Neuronal stem cell (in vitro differentiated cells): ENCODE results near the gene METAP1.
"Not testable (repeated sequence)": the region's sequence is repeated elsewhere in the genome, so short reads cannot be mapped to it uniquely, and the experiment has no call there.

Experiments
- DNase-seq: peaks from one replicate; pipeline ENCODE4 v3.0.0-alpha.2; 2013; ENCODE audit warnings: low spot score
- H2AFZ ChIP-seq: one replicate; pipeline ENCODE4 v1.6.1; 2013; ENCODE audit warnings: mild to moderate bottlenecking, low read length, inconsistent platforms
- H2AK5ac ChIP-seq: 2 replicates; pipeline ENCODE4 v1.6.1; 2013; ENCODE audit warnings: low read depth, mild to moderate bottlenecking, inconsistent platforms, low read length, moderate library complexity, mixed read lengths
- H2BK120ac ChIP-seq: 2 replicates; pipeline ENCODE4 v1.6.1; 2013; ENCODE audit warnings: low read depth, mild to moderate bottlenecking, inconsistent platforms, low read length, moderate library complexity, mixed read lengths
- H2BK12ac ChIP-seq: one replicate; pipeline ENCODE4 v1.6.1; 2013; ENCODE audit warnings: low read length, inconsistent platforms
- H2BK15ac ChIP-seq: 2 replicates; pipeline ENCODE4 v1.6.1; 2013; ENCODE audit warnings: mild to moderate bottlenecking, low read length, inconsistent platforms, mixed read lengths
- H2BK5ac ChIP-seq: one replicate; pipeline ENCODE4 v1.6.1; 2013; ENCODE audit warnings: inconsistent platforms, mild to moderate bottlenecking, low read length, moderate library complexity
- H3K14ac ChIP-seq: one replicate; pipeline ENCODE4 v1.6.1; 2013; ENCODE audit warnings: low read length, inconsistent platforms
- H3K18ac ChIP-seq: 2 replicates; pipeline ENCODE4 v1.6.1; 2013; ENCODE audit warnings: low read length, inconsistent platforms
- H3K23ac ChIP-seq: 2 replicates; pipeline ENCODE4 v1.6.1; 2013; ENCODE audit warnings: low read depth, mild to moderate bottlenecking, mixed read lengths, low read length, inconsistent platforms; ENCODE audit not compliant: poor library complexity
- H3K27ac ChIP-seq: replicated peaks from 3 replicates; pipeline ENCODE4 v1.5.1; 2013; ENCODE audit warnings: low read length, inconsistent platforms
- H3K27me3 ChIP-seq, 3 experiments: 2 replicates each; pipeline ENCODE4 v1.6.1; 2013; ENCODE audit warnings: low read length in 3 of 3, mild to moderate bottlenecking in 2 of 3, inconsistent platforms in 1 of 3, low read depth in 1 of 3, mixed read lengths in 1 of 3, moderate library complexity in 1 of 3; ENCODE audit not compliant: control insufficient read depth in 3 of 3, insufficient read depth in 3 of 3
- H3K36me3 ChIP-seq, 2 donors: replicated peaks in 1 of 2; 2 replicates each; pipeline ENCODE4 v1.6.1; 2013; ENCODE audit warnings: low read length in 2 of 2; ENCODE audit not compliant: control insufficient read depth in 2 of 2, insufficient read depth in 2 of 2
- H3K4ac ChIP-seq: 2 replicates; pipeline ENCODE4 v1.6.1; 2013; ENCODE audit warnings: inconsistent platforms, mild to moderate bottlenecking, low read length, moderate library complexity
- H3K4me1 ChIP-seq, 2 donors: 1 replicate in 1 of 2; 2 replicates in 1 of 2; pipeline ENCODE4 v1.6.1; 2013; ENCODE audit warnings: low read length in 2 of 2, low read depth in 1 of 2; ENCODE audit not compliant: control insufficient read depth in 2 of 2, insufficient read depth in 1 of 2
- H3K4me2 ChIP-seq: one replicate; pipeline ENCODE4 v1.6.1; 2013; ENCODE audit warnings: mild to moderate bottlenecking, low read length, inconsistent platforms; ENCODE audit not compliant: insufficient read depth, poor library complexity, severe bottlenecking
- H3K4me3 ChIP-seq, 2 donors: 2 replicates each; pipeline ENCODE4 v1.5.1; 2013; ENCODE audit warnings: low read length in 2 of 2, mild to moderate bottlenecking in 2 of 2, inconsistent platforms in 1 of 2, moderate library complexity in 1 of 2
- H3K79me1 ChIP-seq: one replicate; pipeline ENCODE4 v1.6.1; 2013; ENCODE audit warnings: low read depth, mild to moderate bottlenecking, inconsistent platforms, low read length, moderate library complexity
- H3K9ac ChIP-seq: one replicate; pipeline ENCODE4 v1.6.1; 2013; ENCODE audit warnings: mild to moderate bottlenecking, low read depth, low read length, inconsistent platforms; ENCODE audit not compliant: poor library complexity
- H3K9me3 ChIP-seq, 2 donors: replicated peaks in 1 of 2; 2 replicates each; pipeline versions ENCODE3 to v1.6.1; 2013; ENCODE audit warnings: low read length in 2 of 2, mild to moderate bottlenecking in 2 of 2, inconsistent platforms in 1 of 2, low read depth in 1 of 2, mixed read lengths in 1 of 2, moderate library complexity in 1 of 2; ENCODE audit not compliant: control insufficient read depth in 2 of 2, insufficient read depth in 1 of 2
- H4K8ac ChIP-seq: one replicate; pipeline ENCODE4 v1.6.1; 2013; ENCODE audit warnings: low read depth, mild to moderate bottlenecking, inconsistent platforms, low read length, moderate library complexity
- H4K91ac ChIP-seq: one replicate; pipeline ENCODE4 v1.6.1; 2013; ENCODE audit warnings: low read length, low read depth, mild to moderate bottlenecking, inconsistent platforms; ENCODE audit not compliant: poor library complexity
- WGBS, 2 donors: extraction: QIAGEN DNeasy Blood & Tissue Kit; methylation state at CpG; one replicate each; pipeline ENCODE4 v1.1.7; 2013; ENCODE audit warnings: missing lambda C conversion rate in 2 of 2, mixed read lengths in 1 of 2; ENCODE audit not compliant: insufficient read length in 2 of 2, insufficient replicate concordance in 1 of 2; ENCODE audit errors: extremely low coverage in 2 of 2; 5-methylcytosine and 5-hydroxymethylcytosine counted together

METAP1 gene

GRCh38 chr4:99088481-99089365 is 93.2 kb downstream of the METAP1 start, which contains the start of gene ADH5:
TSS of gene ADH5 (minus strand) at chr4:99088788. CDS start at chr4:99088700, 88 bp downstream.
- Histone ChIP-seq H2AFZ (peak within 1 kb of the TSS; percentile 82), H2BK5ac (no peak within 1 kb of the TSS), H3K4me2 (peak within 1 kb of the TSS; percentile 60), H2BK15ac (no peak within 1 kb of the TSS), H3K27ac (peak within 1 kb of the TSS; percentile 69), H2BK12ac (no peak within 1 kb of the TSS), H3K4me3 (peak within 1 kb of the TSS; percentile 90 to 94), H3K79me1 (peaks cover 2% of the 10 kb centered on the region), H3K9ac (peak within 1 kb of the TSS; percentile 95), H2BK120ac (no peak within 1 kb of the TSS), H4K91ac (no peak within 1 kb of the TSS), H3K14ac (peak within 1 kb of the TSS; percentile 96), H3K36me3 (peaks cover 13 to 29% of the 10 kb centered on the region in 2 donors), H4K8ac (no peak within 1 kb of the TSS), H3K23ac (peak within 1 kb of the TSS; percentile 97), H3K9me3 (peaks cover 0 to 11% of the 10 kb centered on the region in 2 donors), H3K27me3 (no peaks in the 10 kb centered on the region), H3K4me1 (peaks cover 2 to 3% of the 10 kb centered on the region in 2 donors), H2AK5ac (no peak within 1 kb of the TSS), H3K18ac (peak within 1 kb of the TSS; percentile 99), H3K4ac (no peak within 1 kb of the TSS)
- WGBS, 2 donors, result no CpG with 5 or more reads among the region's 53 CpGs
- peak; percentile 82 for DNase-seq

DNA sequence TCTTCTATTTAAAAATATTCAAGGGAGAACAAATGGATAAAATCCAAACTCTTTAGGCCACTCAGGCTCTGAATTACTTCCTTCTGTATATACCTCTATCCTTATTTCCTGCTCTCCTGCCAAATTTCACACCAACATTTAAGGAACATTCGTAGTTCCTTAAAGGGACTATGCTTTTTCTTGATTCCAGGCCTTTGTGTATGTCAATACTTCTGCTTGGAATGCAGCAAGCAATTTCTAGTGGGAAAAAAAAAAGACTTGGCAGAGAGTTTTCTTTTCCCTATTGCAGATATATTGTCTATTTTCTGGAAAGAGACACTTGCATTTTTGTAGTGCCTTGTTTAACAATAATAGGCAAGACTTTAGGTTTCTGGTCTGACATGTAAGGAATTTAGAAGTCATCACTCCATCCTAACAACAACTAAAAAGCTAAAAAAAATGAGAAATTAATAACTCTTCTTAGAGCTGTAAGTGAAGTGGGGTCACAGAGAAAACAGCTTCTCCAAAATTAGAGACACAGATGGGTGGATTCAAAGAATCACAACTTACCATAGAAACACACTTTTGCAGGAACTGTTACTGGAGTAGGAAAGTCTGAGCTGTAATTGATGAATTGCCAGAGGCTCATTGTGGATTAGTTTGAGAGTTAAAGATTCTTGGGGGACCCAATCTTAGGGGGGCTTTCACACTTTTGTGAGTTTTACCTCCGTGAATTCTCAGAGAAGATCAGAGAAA is 95.1 kb downstream of the METAP1 start:
- no CpG with 5 or more reads among the region's 2 CpGs for WGBS, 2 donors
- H3K27ac ChIP-seq, result no peak overlapping the region
- no peak overlapping the region for H4K91ac ChIP-seq
- H3K4me1 ChIP-seq, result peaks cover 2 to 3% of the 10 kb centered on the region in 2 donors
- no peaks in the 10 kb centered on the region for H3K27me3 ChIP-seq
- H3K36me3 ChIP-seq, result peaks cover 0 to 10% of the 10 kb centered on the region in 2 donors
- H3K4me3 ChIP-seq, result no peak overlapping the region
- H3K4me2 ChIP-seq, result peak overlapping the region; percentile 11
- no peak overlapping the region for H3K18ac ChIP-seq
- no peak overlapping the region for H3K23ac ChIP-seq
- H2AFZ ChIP-seq, result no peak overlapping the region
- H3K79me1 ChIP-seq, result peaks cover 2% of the 10 kb centered on the region
- no peak overlapping the region for H3K4ac ChIP-seq
- H2BK5ac ChIP-seq, result no peak overlapping the region
- no peak overlapping the region for H2BK120ac ChIP-seq
- H3K9ac ChIP-seq, result no peak overlapping the region
- no peak overlapping the region for H2AK5ac ChIP-seq
- H2BK15ac ChIP-seq, result no peak overlapping the region
- no peak overlapping the region for H3K14ac ChIP-seq
- H4K8ac ChIP-seq, result no peak overlapping the region
- no peak overlapping the region for H2BK12ac ChIP-seq
- DNase-seq, result no peak
- peaks cover 0 to 11% of the 10 kb centered on the region in 2 donors for H3K9me3 ChIP-seq

DNA sequence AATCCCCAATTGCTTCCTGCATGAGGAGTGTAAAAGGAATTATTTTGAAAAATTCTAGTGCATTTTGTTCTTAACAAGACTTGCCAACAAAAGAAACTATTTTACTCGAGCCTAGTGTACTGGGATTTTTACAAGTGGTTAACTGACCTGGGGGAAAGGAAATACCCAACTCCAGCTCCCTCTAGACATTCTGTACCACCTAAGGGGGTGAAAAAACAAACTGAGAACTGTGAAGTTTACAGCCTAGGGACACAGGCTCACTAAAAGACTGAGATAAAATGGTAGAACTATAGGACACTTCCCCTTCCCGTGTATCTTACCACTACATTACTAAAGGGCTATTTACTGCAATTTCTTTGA is 95.7 kb downstream of the METAP1 start:
- Histone ChIP-seq H3K14ac (no peak overlapping the region), H3K27ac (peak overlapping the region; percentile 30), H3K4ac (no peak overlapping the region), H2AK5ac (no peak overlapping the region), H2BK15ac (no peak overlapping the region), H3K4me2 (no peak overlapping the region), H3K9me3 (peaks cover 0 to 11% of the 10 kb centered on the region in 2 donors), H3K4me3 (no peak overlapping the region), H3K4me1 (peaks cover 2 to 3% of the 10 kb centered on the region in 2 donors), H3K27me3 (no peaks in the 10 kb centered on the region), H3K18ac (no peak overlapping the region), H2BK12ac (no peak overlapping the region), H2BK120ac (no peak overlapping the region), H4K8ac (no peak overlapping the region), H3K36me3 (peaks cover 0 to 4% of the 10 kb centered on the region in 2 donors), H3K23ac (no peak overlapping the region), H2BK5ac (no peak overlapping the region), H4K91ac (no peak overlapping the region), H3K9ac (no peak overlapping the region), H3K79me1 (peaks cover 2% of the 10 kb centered on the region), H2AFZ (no peak overlapping the region)
- no CpG with 5 or more reads among the region's 2 CpGs for WGBS, 2 donors
- DNase-seq, result no peak

DNA sequence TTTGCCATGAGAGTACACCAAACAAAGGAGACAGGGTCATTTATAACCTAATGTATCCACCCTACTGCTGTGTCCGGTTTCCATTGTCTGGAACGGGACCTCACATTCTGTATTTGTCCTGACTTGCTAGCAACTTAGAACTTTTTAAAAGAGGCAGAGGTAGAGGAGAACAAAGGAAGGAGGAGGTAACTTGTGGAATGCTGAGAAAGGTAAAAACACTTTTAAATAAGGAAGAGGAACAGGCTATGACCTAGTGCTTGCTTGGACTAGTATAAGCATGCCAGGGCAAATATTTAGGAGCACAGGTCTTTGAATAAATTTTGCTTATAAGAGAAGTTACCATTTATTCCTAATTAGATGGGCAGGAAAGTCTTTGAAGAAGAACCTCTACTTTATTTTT is 96.3 kb downstream of the METAP1 start:
- H3K23ac ChIP-seq, H3K9ac ChIP-seq, H3K18ac ChIP-seq, H4K91ac ChIP-seq, H2BK5ac ChIP-seq, H3K36me3 ChIP-seq, H2BK12ac ChIP-seq, H3K14ac ChIP-seq, H2BK120ac ChIP-seq, H3K4me2 ChIP-seq, H3K27ac ChIP-seq, H3K79me1 ChIP-seq, H3K4ac ChIP-seq, H2AK5ac ChIP-seq, H3K27me3 ChIP-seq, H2BK15ac ChIP-seq, H2AFZ ChIP-seq, H4K8ac ChIP-seq, H3K4me1 ChIP-seq, DNase-seq, H3K4me3 ChIP-seq: not testable (repeated sequence)
- no CpG with 5 or more reads among the region's 2 CpGs for WGBS, 2 donors
- H3K9me3 ChIP-seq, result peaks cover 0 to 11% of the 10 kb centered on the region in 2 donors
